Sigmoid colon (tissue), 7 donors: ENCODE results near the gene DNAH5. TPM values are rescaled to one million over a fixed set of nuclear protein-coding genes. Genes with fewer than 3 reads are reported as not detected.

Source experiments
- DNase-seq: peaks from one replicate; pipeline ENCODE4 v3.0.0-alpha.2; 2019
- H3K27ac ChIP-seq, 4 donors: fragments of 200-600 bp; sonication (generic); one replicate each; pipeline ENCODE4 v1.5.1; 2016 to 2019; ENCODE audit warnings: mild to moderate bottlenecking in 1 of 4
- H3K27me3 ChIP-seq, 3 donors: fragments of 200-600 bp; sonication (generic); one replicate each; pipeline ENCODE4 v1.5.1; 2019; ENCODE audit warnings: mild to moderate bottlenecking in 1 of 3
- H3K36me3 ChIP-seq, 4 donors: fragments of 200-600 bp; sonication (generic); one replicate each; pipeline ENCODE4 v1.5.1; 2016 to 2019
- H3K4me1 ChIP-seq, 4 donors: fragments of 200-600 bp; sonication (generic); one replicate each; pipeline ENCODE4 v1.5.1; 2017 to 2019
- H3K4me3 ChIP-seq, 4 donors: fragments of 200-600 bp; sonication (generic); one replicate each; pipeline ENCODE4 v1.5.1; 2017 to 2019; ENCODE audit warnings: mild to moderate bottlenecking in 2 of 4, moderate library complexity in 1 of 4
- H3K9me3 ChIP-seq, 4 donors: fragments of 200-600 bp in 3 of 4; sonication (generic) in 3 of 4; one replicate each; pipeline versions ENCODE4 v1.5.1 to v1.6.1; 2013 to 2019
- EP300 ChIP-seq, 4 donors: sonication (generic); formaldehyde crosslinking; IDR thresholded peaks; one replicate each; pipeline ENCODE4 v1.6.1; 2017; ENCODE audit warnings: antibody characterized with exemption in 4 of 4
- POLR2A ChIP-seq, 2 donors: fragments of 450-650 bp; IDR thresholded peaks; one replicate each; pipeline ENCODE4 v1.6.1; 2016; ENCODE audit warnings: antibody characterized with exemption in 2 of 2, mild to moderate bottlenecking in 2 of 2, moderate library complexity in 2 of 2
- POLR2AphosphoS5 ChIP-seq, 4 donors: sonication (generic); formaldehyde crosslinking; IDR thresholded peaks; one replicate each; pipeline ENCODE4 v1.6.1; 2017; ENCODE audit warnings: antibody characterized with exemption in 4 of 4
- WGBS, 2 donors: extraction: QIAGEN DNeasy Blood & Tissue Kit; methylation state at CpG; one replicate each; pipeline ENCODE4 v1.1.7; 2013; 5-methylcytosine and 5-hydroxymethylcytosine counted together
- intact Hi-C: fragments of 100-400 bp; cut with DNase I; formaldehyde crosslinking; loops from one replicate; pipeline ENCODE4 v1.15.1; 2023
- polyA plus RNA-seq, 3 donors: library from polyadenylated mRNA; stranded (reverse); fragments of 200-250 nt; gene quantifications; one replicate each; pipeline ENCODE4 v1.2.3, GENCODE V29; 2013
- total RNA-seq, 4 donors: library from RNA; depleted of rRNA; stranded (reverse); fragments of >200 nt; gene quantifications; one replicate each; pipeline ENCODE4 v1.1.0, GENCODE V29; 2016
- TF ChIP-seq, protein P1 (sequence below), 4 experiments: fragments of 450-650 bp in 3 of 4; fragments of 200-600 bp in 1 of 4; IDR thresholded peaks; one replicate each; pipeline ENCODE4 v1.5.1; 2016 to 2019; ENCODE audit warnings: antibody characterized with exemption in 4 of 4, mild to moderate bottlenecking in 3 of 4, moderate library complexity in 2 of 4
- donor health status: healthy with polysubstance abuse.
- donor health status: Bipolar disorder and iron deficiency.
- donor health status: healthy.

The DNAH5 gene
- total and polyA plus RNA-seq, 7 donors: under 0.01 to 0.41 (median 0.16) TPM; not detected in 2

DNA sequence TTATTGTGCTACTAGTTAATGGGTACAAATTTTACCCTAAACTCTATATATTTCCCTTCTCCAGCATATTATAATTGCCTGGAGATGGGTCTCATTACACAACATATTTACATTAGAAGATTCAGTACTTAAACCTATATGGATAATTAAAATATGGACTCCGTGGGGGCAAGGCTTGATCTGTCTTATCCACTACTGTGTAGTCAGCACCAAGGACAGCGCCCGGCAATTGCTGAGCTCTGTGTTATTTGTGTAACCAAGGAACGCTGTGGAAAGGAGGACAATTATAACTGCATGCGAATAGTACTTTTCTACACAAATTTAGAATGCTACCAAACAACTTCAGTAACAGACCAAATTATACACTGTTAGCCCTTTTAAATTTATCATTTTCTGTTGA lies 77.7 kb downstream of the DNAH5 start:
- no peaks in the 10 kb centered on the region for H3K36me3 ChIP-seq
- no peak for TF ChIP-seq EP300 (IDR thresholded peaks at IDR 0.05)
- TF ChIP-seq, protein P1, sequence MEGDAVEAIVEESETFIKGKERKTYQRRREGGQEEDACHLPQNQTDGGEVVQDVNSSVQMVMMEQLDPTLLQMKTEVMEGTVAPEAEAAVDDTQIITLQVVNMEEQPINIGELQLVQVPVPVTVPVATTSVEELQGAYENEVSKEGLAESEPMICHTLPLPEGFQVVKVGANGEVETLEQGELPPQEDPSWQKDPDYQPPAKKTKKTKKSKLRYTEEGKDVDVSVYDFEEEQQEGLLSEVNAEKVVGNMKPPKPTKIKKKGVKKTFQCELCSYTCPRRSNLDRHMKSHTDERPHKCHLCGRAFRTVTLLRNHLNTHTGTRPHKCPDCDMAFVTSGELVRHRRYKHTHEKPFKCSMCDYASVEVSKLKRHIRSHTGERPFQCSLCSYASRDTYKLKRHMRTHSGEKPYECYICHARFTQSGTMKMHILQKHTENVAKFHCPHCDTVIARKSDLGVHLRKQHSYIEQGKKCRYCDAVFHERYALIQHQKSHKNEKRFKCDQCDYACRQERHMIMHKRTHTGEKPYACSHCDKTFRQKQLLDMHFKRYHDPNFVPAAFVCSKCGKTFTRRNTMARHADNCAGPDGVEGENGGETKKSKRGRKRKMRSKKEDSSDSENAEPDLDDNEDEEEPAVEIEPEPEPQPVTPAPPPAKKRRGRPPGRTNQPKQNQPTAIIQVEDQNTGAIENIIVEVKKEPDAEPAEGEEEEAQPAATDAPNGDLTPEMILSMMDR (IDR thresholded peaks at IDR 0.05): no peak
- TF ChIP-seq POLR2AphosphoS5 (IDR thresholded peaks at IDR 0.05): no peak
- TF ChIP-seq POLR2A (IDR thresholded peaks at IDR 0.05): no peak
- H3K27me3 ChIP-seq: no peaks in the 10 kb centered on the region
- WGBS, 2 donors: 34 to 37% methylated on average over 5 of the region's 5 CpGs
- H3K9me3 ChIP-seq: no peaks in the 10 kb centered on the region
- DNase-seq: no peak
- H3K4me1 ChIP-seq: no peaks in the 10 kb centered on the region
- H3K27ac ChIP-seq: no peak overlapping the region
- no peak overlapping the region for H3K4me3 ChIP-seq
- intact Hi-C loops: no loop called here

DNA sequence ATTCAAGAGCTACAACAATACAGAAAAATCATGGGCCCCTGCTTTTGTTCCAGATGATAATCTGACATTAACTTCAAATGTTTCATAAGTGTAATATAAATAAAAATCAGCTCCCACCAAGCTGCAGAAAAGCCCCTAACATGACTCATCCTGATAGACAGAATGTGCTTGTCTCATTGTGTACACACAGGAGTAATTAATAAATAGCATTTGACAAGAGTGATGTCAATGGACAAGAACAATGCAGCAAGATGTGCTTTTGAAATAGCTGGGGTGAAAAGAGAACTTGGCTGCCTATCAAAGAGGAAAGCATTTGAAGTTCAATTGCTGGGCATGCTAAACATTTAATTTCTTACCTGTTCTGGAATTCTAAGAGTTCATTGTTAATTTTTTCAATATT lies 79.2 kb downstream of the DNAH5 start:
- H3K4me1 ChIP-seq: no peaks in the 10 kb centered on the region
- no peaks in the 10 kb centered on the region for H3K36me3 ChIP-seq
- no peaks in the 10 kb centered on the region for H3K9me3 ChIP-seq
- DNase-seq: no peak
- TF ChIP-seq EP300 (IDR thresholded peaks at IDR 0.05) (no peak), POLR2AphosphoS5 (IDR thresholded peaks at IDR 0.05) (no peak)
- H3K27ac ChIP-seq: no peak overlapping the region
- H3K4me3 ChIP-seq: no peak overlapping the region
- H3K27me3 ChIP-seq: no peaks in the 10 kb centered on the region
- intact Hi-C loops: no loop called here

DNA sequence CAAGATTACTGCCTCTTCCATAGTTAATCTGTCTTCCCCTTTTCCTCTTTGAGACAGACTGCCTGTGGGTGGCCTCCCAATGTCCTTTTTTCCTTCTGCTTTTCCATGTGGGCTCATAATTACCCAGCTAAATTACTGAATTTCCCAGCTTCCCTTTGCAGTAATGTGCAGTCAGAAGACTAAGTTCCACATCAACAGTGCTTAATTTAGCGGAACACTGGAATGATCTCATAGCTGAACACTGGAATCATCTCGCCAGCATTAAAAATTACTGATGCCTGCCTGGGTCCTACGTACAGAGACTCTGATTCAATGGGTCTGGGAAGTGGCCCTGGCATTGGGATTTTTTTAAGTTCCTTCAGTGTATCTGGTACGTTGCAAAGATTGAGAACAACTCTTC lies 84.3 kb downstream of the DNAH5 start:
- no peak overlapping the region for H3K27ac ChIP-seq
- no peaks in the 10 kb centered on the region for H3K27me3 ChIP-seq
- WGBS, 2 donors: 81% methylated on average over 4 of the region's 4 CpGs
- intact Hi-C loops: no loop called here
- TF ChIP-seq EP300 (IDR thresholded peaks at IDR 0.05): no peak
- no peak for TF ChIP-seq POLR2A (IDR thresholded peaks at IDR 0.05)
- TF ChIP-seq POLR2AphosphoS5 (IDR thresholded peaks at IDR 0.05): no peak
- TF ChIP-seq, protein P1 (IDR thresholded peaks at IDR 0.05): no peak
- H3K4me1 ChIP-seq: no peaks in the 10 kb centered on the region
- H3K9me3 ChIP-seq: peaks cover 0 to 2% (median 0%) of the 10 kb centered on the region in 4 donors
- no peaks in the 10 kb centered on the region for H3K36me3 ChIP-seq
- H3K4me3 ChIP-seq: no peak overlapping the region
- DNase-seq: no peak

DNA sequence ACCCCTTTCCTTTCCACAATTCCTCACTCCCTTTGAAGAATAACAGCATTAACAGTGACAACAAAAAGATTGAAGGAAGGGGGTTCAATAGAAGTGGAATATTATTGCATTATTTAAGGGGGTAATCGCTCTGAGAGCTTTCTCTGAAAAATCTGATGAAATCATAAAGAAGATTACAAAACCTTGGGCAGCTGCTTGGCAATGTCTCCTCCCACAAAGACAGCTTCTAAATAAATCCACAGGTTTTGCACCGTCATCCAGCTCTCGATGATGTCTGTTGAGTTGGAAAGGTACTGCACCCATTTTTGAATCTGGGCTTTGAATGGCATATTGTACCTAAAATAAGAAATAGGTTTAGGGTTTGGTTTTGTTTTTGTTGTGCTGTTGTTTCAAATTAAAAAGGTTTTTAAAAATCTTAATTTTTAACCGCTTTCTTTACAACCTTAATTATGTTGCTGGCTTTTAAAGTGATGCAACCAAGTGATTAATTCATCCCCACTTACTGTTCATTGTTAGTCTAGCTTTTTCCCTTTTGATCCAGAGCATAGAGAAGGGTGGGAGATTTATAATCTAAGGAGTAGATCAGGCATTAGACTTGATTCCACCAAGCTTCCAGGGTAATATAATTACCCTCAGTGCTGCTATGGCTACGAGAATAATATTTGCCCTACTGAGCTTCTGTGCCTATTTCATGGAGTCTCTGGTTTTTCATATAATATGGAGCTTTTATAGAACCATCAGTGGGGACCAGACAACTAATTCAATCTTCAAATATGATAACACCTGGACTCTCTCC lies 85.0 kb downstream of the DNAH5 start:
- no peaks in the 10 kb centered on the region for H3K27me3 ChIP-seq
- H3K27ac ChIP-seq: no peak overlapping the region
- H3K9me3 ChIP-seq: peaks cover 0 to 2% (median 0%) of the 10 kb centered on the region in 4 donors
- no peak for DNase-seq
- H3K36me3 ChIP-seq: no peaks in the 10 kb centered on the region
- no peaks in the 10 kb centered on the region for H3K4me1 ChIP-seq
- H3K4me3 ChIP-seq: no peak overlapping the region
- TF ChIP-seq POLR2A (IDR thresholded peaks at IDR 0.05) (no peak), POLR2AphosphoS5 (IDR thresholded peaks at IDR 0.05) (no peak), EP300 (IDR thresholded peaks at IDR 0.05) (no peak)
- TF ChIP-seq, protein P1 (IDR thresholded peaks at IDR 0.05): no peak
- intact Hi-C loops: no loop called here
- WGBS, 2 donors: 65 to 67% methylated on average over 5 of the region's 5 CpGs

DNA sequence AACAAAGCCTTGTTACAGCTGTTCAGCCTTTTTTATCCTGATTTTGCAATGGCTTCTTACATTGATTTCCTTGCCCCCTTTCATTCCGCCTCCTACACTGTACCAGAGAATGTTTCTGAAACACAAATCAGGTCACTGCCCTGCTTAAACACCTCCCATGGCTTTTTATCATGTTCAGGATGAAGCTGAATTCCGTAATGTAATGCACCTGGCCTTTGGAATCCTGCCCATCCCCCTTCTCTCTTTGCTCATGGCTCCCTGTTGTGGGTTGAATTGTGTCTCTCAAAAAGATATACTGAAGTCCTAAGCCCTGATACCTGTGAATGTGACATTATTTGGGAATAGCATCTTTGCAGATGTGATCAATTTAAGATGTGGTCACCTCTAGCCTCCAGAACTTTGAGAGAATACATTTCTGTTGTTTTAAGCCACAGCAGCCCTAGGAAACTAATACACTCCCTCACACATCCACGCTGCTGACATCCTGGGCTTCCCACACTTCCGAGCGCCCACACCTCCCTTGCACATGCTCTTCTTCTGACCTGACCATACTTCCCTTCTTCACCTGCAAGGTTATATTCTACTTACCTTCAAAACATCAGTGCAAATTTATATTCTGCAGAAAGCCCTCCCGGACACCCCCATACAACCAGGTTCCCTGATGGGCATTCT lies 101.2 kb downstream of the DNAH5 start:
- intact Hi-C loops: no loop called here
- WGBS, 2 donors: 76 to 81% methylated on average over 6 of the region's 6 CpGs
- Histone ChIP-seq H3K4me1 (no peaks in the 10 kb centered on the region), H3K27ac (no peak overlapping the region), H3K27me3 (no peaks in the 10 kb centered on the region), H3K36me3 (no peaks in the 10 kb centered on the region), H3K4me3 (no peak overlapping the region), H3K9me3 (no peaks in the 10 kb centered on the region)
- TF ChIP-seq, protein P1 (IDR thresholded peaks at IDR 0.05): no peak
- TF ChIP-seq POLR2A (IDR thresholded peaks at IDR 0.05): no peak
- DNase-seq: no peak
